GM23338 (cell line): ENCODE measurements around the gene KDM4C. TPM values are rescaled to one million over a fixed set of nuclear protein-coding genes. Genes with fewer than 3 reads are reported as not detected.

Experiments
- ATAC-seq: fragments of 200-7000 bp; cut with Tn5 transposase; 3 replicates; pipeline ENCODE4 v1.9.1; 2020
- DNase-seq: peaks from one replicate; pipeline ENCODE4 v3.0.0-alpha.2; 2015; ENCODE audit warnings: low spot score
- H2AFZ ChIP-seq: fragments of 200-600 bp; sonication (generic); 2 replicates; pipeline ENCODE4 v1.8.0; 2016; ENCODE audit warnings: antibody characterized with exemption, mild to moderate bottlenecking, moderate library complexity
- H3F3A ChIP-seq: fragments of 200-600 bp; sonication (generic); replicated peaks from 2 replicates; pipeline ENCODE4 v1.8.0; 2017; ENCODE audit warnings: antibody characterized with exemption, mixed run types, low read depth
- H3K27ac ChIP-seq: fragments of 200-600 bp; sonication (generic); 2 replicates; pipeline ENCODE4 v1.6.1; 2016; ENCODE audit warnings: low read depth
- H3K27me3 ChIP-seq: fragments of 200-600 bp; sonication (generic); 2 replicates; pipeline ENCODE4 v1.8.0; 2016; ENCODE audit warnings: mild to moderate bottlenecking, mixed run types, moderate library complexity; ENCODE audit not compliant: insufficient read depth
- H3K36me3 ChIP-seq: fragments of 200-600 bp; sonication (generic); 2 replicates; pipeline ENCODE4 v1.8.0; 2016; ENCODE audit warnings: mild to moderate bottlenecking; ENCODE audit not compliant: insufficient read depth
- H3K4me1 ChIP-seq: fragments of 200-600 bp; sonication (generic); 2 replicates; pipeline ENCODE4 v1.8.0; 2016; ENCODE audit warnings: mild to moderate bottlenecking, moderate library complexity; ENCODE audit not compliant: insufficient read depth
- H3K4me2 ChIP-seq: fragments of 200-600 bp; sonication (generic); 2 replicates; pipeline ENCODE4 v1.7.1; 2017; ENCODE audit warnings: mixed run types
- H3K4me3 ChIP-seq: fragments of 200-600 bp; sonication (generic); 2 replicates; pipeline ENCODE4 v1.6.1; 2016; ENCODE audit warnings: mixed run types
- H3K79me2 ChIP-seq: fragments of 200-600 bp; sonication (generic); replicated peaks from 2 replicates; pipeline ENCODE4 v1.8.0; 2017; ENCODE audit warnings: mild to moderate bottlenecking; ENCODE audit not compliant: insufficient read depth
- H3K9me2 ChIP-seq: fragments of 200-600 bp; sonication (generic); 2 replicates; pipeline ENCODE4 v1.8.0; 2017; ENCODE audit not compliant: insufficient read depth
- H4K20me1 ChIP-seq: fragments of 200-600 bp; sonication (generic); replicated peaks from 2 replicates; pipeline ENCODE4 v1.8.0; 2017; ENCODE audit warnings: mild to moderate bottlenecking; ENCODE audit not compliant: insufficient read depth
- H3K27ac Mint-ChIP-seq: 2 replicates; pipeline ENCODE4 v1.8.0; 2020; ENCODE audit warnings: inconsistent platforms, mild to moderate bottlenecking, moderate library complexity, mixed read lengths
- H3K27me3 Mint-ChIP-seq: 3 replicates; pipeline ENCODE4 v1.8.0; 2022; ENCODE audit warnings: low read depth, mild to moderate bottlenecking, moderate library complexity, mixed read lengths, inconsistent platforms; ENCODE audit not compliant: insufficient read depth, poor library complexity
- H3K36me3 Mint-ChIP-seq: 3 replicates; pipeline ENCODE4 v1.8.0; 2021; ENCODE audit warnings: low read depth, mild to moderate bottlenecking, inconsistent platforms, moderate library complexity, mixed read lengths
- H3K4me1 Mint-ChIP-seq: 3 replicates; pipeline ENCODE4 v1.8.0; 2020; ENCODE audit warnings: mild to moderate bottlenecking, inconsistent platforms, mixed read lengths
- H3K4me3 Mint-ChIP-seq: 3 replicates; pipeline ENCODE4 v1.8.0; 2021; ENCODE audit warnings: moderate library complexity, mild to moderate bottlenecking, inconsistent platforms, mixed read lengths
- H3K9me3 Mint-ChIP-seq: 3 replicates; pipeline ENCODE4 v1.8.0; 2020; ENCODE audit warnings: moderate library complexity, mild to moderate bottlenecking, inconsistent platforms, mixed read lengths
- CREB1 ChIP-seq: fragments of 250-450 bp; sonication (Bioruptor Pico); IDR thresholded peaks from 2 replicates; pipeline ENCODE4 v1.5.0; 2020; ENCODE audit warnings: low read depth, mild to moderate bottlenecking, moderate library complexity
- CTCF ChIP-seq, 2 experiments: fragments of 200-600 bp in 1 of 2; sonication (generic) in 1 of 2; conservative IDR thresholded peaks; 2 replicates each; pipeline versions ENCODE4 v1.5.1 to v1.6.1; 2016 to 2017; ENCODE audit warnings: antibody characterized with exemption in 2 of 2, low read depth in 2 of 2, mild to moderate bottlenecking in 2 of 2, moderate library complexity in 1 of 2
- ETS1 ChIP-seq: IDR thresholded peaks from 2 replicates; pipeline ENCODE4 v1.6.1; 2016; ENCODE audit warnings: antibody characterized with exemption
- EZH2 ChIP-seq: fragments of 200-600 bp; sonication (generic); IDR thresholded peaks from one replicate; pipeline ENCODE4 v1.8.0; 2017; ENCODE audit warnings: antibody characterized with exemption, mild to moderate bottlenecking, low read depth; ENCODE audit not compliant: unreplicated experiment
- EZH2phosphoT487 ChIP-seq: fragments of 200-600 bp; sonication (generic); IDR thresholded peaks from one replicate; pipeline ENCODE4 v1.8.1; 2018; ENCODE audit warnings: antibody characterized with exemption; ENCODE audit not compliant: unreplicated experiment
- JUNB ChIP-seq: IDR thresholded peaks from one replicate; pipeline ENCODE4 v1.6.1; 2016; ENCODE audit warnings: antibody characterized with exemption; ENCODE audit not compliant: unreplicated experiment
- NANOG ChIP-seq: IDR thresholded peaks from 2 replicates; pipeline ENCODE4 v1.6.1; 2016; ENCODE audit warnings: antibody characterized with exemption, borderline replicate concordance
- POLR2AphosphoS5 ChIP-seq: IDR thresholded peaks from 2 replicates; pipeline ENCODE4 v1.6.1; 2016; ENCODE audit warnings: antibody characterized with exemption, low read depth
- REST ChIP-seq: IDR thresholded peaks from one replicate; pipeline ENCODE4 v1.6.1; 2018; ENCODE audit warnings: antibody characterized with exemption; ENCODE audit not compliant: unreplicated experiment
- STAT1 ChIP-seq: IDR thresholded peaks from one replicate; pipeline ENCODE4 v1.6.1; 2016; ENCODE audit warnings: antibody characterized with exemption; ENCODE audit not compliant: unreplicated experiment
- ZNF114 ChIP-seq: fragments of 250-450 bp; sonication (Bioruptor Pico); IDR thresholded peaks from 2 replicates; pipeline ENCODE4 v1.5.0; 2020; ENCODE audit warnings: mild to moderate bottlenecking, moderate library complexity
- ZNF331 ChIP-seq: fragments of 250-450 bp; sonication (Bioruptor Pico); IDR thresholded peaks from 2 replicates; pipeline ENCODE4 v1.5.0; 2020; ENCODE audit warnings: low read depth, mild to moderate bottlenecking, moderate library complexity
- ZNF462 ChIP-seq: fragments of 250-450 bp; sonication (Bioruptor Pico); IDR thresholded peaks from 2 replicates; pipeline ENCODE4 v1.5.0; 2020; ENCODE audit warnings: mild to moderate bottlenecking, moderate library complexity
- polyA plus RNA-seq: library from polyadenylated mRNA; unstranded; fragments of >200 nt; fragmentation: Nextera tagmentation; extraction: Ambion mirVana; gene quantifications from 2 replicates; pipeline ENCODE4 v1.2.1, GENCODE V29; 2016
- total RNA-seq: library from RNA; depleted of rRNA; stranded (reverse); fragments of >200 nt; shearing (Covaris generic); gene quantifications from 2 replicates; pipeline ENCODE4 v1.2.3, GENCODE V29; 2014

KDM4C gene
- total and polyA plus RNA-seq, 2 experiments from 2014 or later: 12.0 to 43.8 TPM

- H3K27me3 ChIP-seq: no peaks in the 10 kb centered on the region
- Mint-ChIP-seq H3K27me3 (peaks cover 11% of the 10 kb centered on the region), H3K36me3 (peaks cover 7% of the 10 kb centered on the region; the same call in 2 of the 3 replicates), H3K4me3 (no peak overlapping the region), H3K4me1 (peaks cover 52% of the 10 kb centered on the region), H3K27ac (peak overlapping the region; percentile 90), H3K9me3 (no peaks in the 10 kb centered on the region)
- H3K79me2 ChIP-seq: peaks cover 92% of the 10 kb centered on the region
- peaks cover 70% of the 10 kb centered on the region for H3K4me1 ChIP-seq
- H3K4me3 ChIP-seq: no peak overlapping the region
- no peaks in the 10 kb centered on the region for H4K20me1 ChIP-seq
- peaks cover 6% of the 10 kb centered on the region for H3F3A ChIP-seq
- H2AFZ ChIP-seq: no peak overlapping the region
- H3K9me2 ChIP-seq: no peaks in the 10 kb centered on the region
- peak overlapping the region; percentile 60 for H3K4me2 ChIP-seq
- ATAC-seq: peak; percentile 29; the same call in 2 of the 3 replicates
- peak; percentile 52 for DNase-seq
- H3K27ac ChIP-seq: peak overlapping the region; percentile 91
- TF ChIP-seq JUNB: no peak
- no peak for TF ChIP-seq EZH2
- TF ChIP-seq STAT1: no peak
- TF ChIP-seq EZH2phosphoT487: no peak
- no peak for TF ChIP-seq ZNF114 (CRISPR knock-in tag)
- TF ChIP-seq NANOG: no peak
- TF ChIP-seq ETS1: no peak
- no peak for TF ChIP-seq ZNF462 (CRISPR knock-in tag)
- TF ChIP-seq POLR2AphosphoS5: no peak
- no peak for TF ChIP-seq CREB1 (CRISPR knock-in tag)
- TF ChIP-seq REST: no peak
- TF ChIP-seq CTCF (conservative IDR thresholded peaks at IDR 0.05; ENCODE audit: low read depth in 2 of 2): no peak
- no peak for TF ChIP-seq ZNF331 (CRISPR knock-in tag)
- H3K36me3 ChIP-seq: no peaks in the 10 kb centered on the region
Observed at GRCh38 chr9:6766606-6767005, 8.8 kb downstream of the KDM4C start.
